ENCODE results near the gene CACNA2D2. TPM values are rescaled to one million over a fixed set of nuclear protein-coding genes. Genes with fewer than 3 reads are reported as not detected.

CACNA2D2 gene
- total RNA-seq, 1 donor = not detected

GRCh38 chr3:50412231-50412754, 91.1 kb downstream of the CACNA2D2 start:
- no peak for TF ChIP-seq CTCF (IDR thresholded peaks at IDR 0.05; ENCODE audit: extremely low read depth, low read depth, low read length)

GRCh38 chr3:50411229-50411628, 92.2 kb downstream of the CACNA2D2 start:
- Histone ChIP-seq H3K9me3 (ENCODE audit: low read depth, low read length) (no peaks in the 10 kb centered on the region), H3K79me2 (ENCODE audit: insufficient read depth, low read length) (no peaks in the 10 kb centered on the region), H3K27me3 (ENCODE audit: insufficient read depth, low read length) (no peaks in the 10 kb centered on the region), H4K20me1 (ENCODE audit: insufficient read depth, low read length) (no peaks in the 10 kb centered on the region), H2AFZ (ENCODE audit: low read length) (no peak overlapping the region), H3K4me2 (ENCODE audit: insufficient read depth, low read length) (no peak overlapping the region), H3K36me3 (ENCODE audit: insufficient read depth, low read length) (no peaks in the 10 kb centered on the region), H3K4me1 (ENCODE audit: insufficient read depth, low read length) (no peaks in the 10 kb centered on the region), H3K4me3 (ENCODE audit: insufficient read depth, low read length) (no peak overlapping the region), H3K27ac (ENCODE audit: low read depth, low read length) (no peak overlapping the region)
- DNase-seq (ENCODE audit: insufficient read length, low spot score, missing footprints) = no peak
- no peak for TF ChIP-seq CTCF (IDR thresholded peaks at IDR 0.05; ENCODE audit: extremely low read depth, low read depth, low read length)

More at GRCh38 chr3:50412231-50412754, 91.1 kb downstream of the CACNA2D2 start:
- H3K27ac ChIP-seq (ENCODE audit: low read depth, low read length) = no peak overlapping the region
- H3K9me3 ChIP-seq (ENCODE audit: low read depth, low read length) = no peaks in the 10 kb centered on the region
- no peaks in the 10 kb centered on the region for H3K36me3 ChIP-seq (ENCODE audit: insufficient read depth, low read length)
- no peaks in the 10 kb centered on the region for H3K79me2 ChIP-seq (ENCODE audit: insufficient read depth, low read length)
- DNase-seq (ENCODE audit: insufficient read length, low spot score, missing footprints) = no peak
- no peak overlapping the region for H3K4me3 ChIP-seq (ENCODE audit: insufficient read depth, low read length)
- no peak overlapping the region for H2AFZ ChIP-seq (ENCODE audit: low read length)
- no peak overlapping the region for H3K4me2 ChIP-seq (ENCODE audit: insufficient read depth, low read length)
- H4K20me1 ChIP-seq (ENCODE audit: insufficient read depth, low read length) = no peaks in the 10 kb centered on the region
- no peaks in the 10 kb centered on the region for H3K4me1 ChIP-seq (ENCODE audit: insufficient read depth, low read length)
- H3K27me3 ChIP-seq (ENCODE audit: insufficient read depth, low read length) = no peaks in the 10 kb centered on the region

GRCh38 chr3:50410608-50411139, 92.8 kb downstream of the CACNA2D2 start:
- no peak for TF ChIP-seq CTCF (IDR thresholded peaks at IDR 0.05; ENCODE audit: extremely low read depth, low read depth, low read length)
- H3K79me2 ChIP-seq (ENCODE audit: insufficient read depth, low read length) = no peaks in the 10 kb centered on the region
- no peak overlapping the region for H3K4me3 ChIP-seq (ENCODE audit: insufficient read depth, low read length)
- H3K36me3 ChIP-seq (ENCODE audit: insufficient read depth, low read length) = no peaks in the 10 kb centered on the region
- no peaks in the 10 kb centered on the region for H3K27me3 ChIP-seq (ENCODE audit: insufficient read depth, low read length)
- no peaks in the 10 kb centered on the region for H3K4me1 ChIP-seq (ENCODE audit: insufficient read depth, low read length)
- no peaks in the 10 kb centered on the region for H4K20me1 ChIP-seq (ENCODE audit: insufficient read depth, low read length)
- no peak overlapping the region for H3K27ac ChIP-seq (ENCODE audit: low read depth, low read length)
- H2AFZ ChIP-seq (ENCODE audit: low read length) = no peak overlapping the region
- H3K4me2 ChIP-seq (ENCODE audit: insufficient read depth, low read length) = no peak overlapping the region
- DNase-seq (ENCODE audit: insufficient read length, low spot score, missing footprints) = no peak
- no peaks in the 10 kb centered on the region for H3K9me3 ChIP-seq (ENCODE audit: low read depth, low read length)

- no peaks in the 10 kb centered on the region for H3K79me2 ChIP-seq (ENCODE audit: insufficient read depth, low read length)
- H3K27ac ChIP-seq (ENCODE audit: low read depth, low read length) = no peak overlapping the region
- no peaks in the 10 kb centered on the region for H3K4me1 ChIP-seq (ENCODE audit: insufficient read depth, low read length)
- DNase-seq (ENCODE audit: insufficient read length, low spot score, missing footprints) = no peak
- H3K36me3 ChIP-seq (ENCODE audit: insufficient read depth, low read length) = no peaks in the 10 kb centered on the region
- H4K20me1 ChIP-seq (ENCODE audit: insufficient read depth, low read length) = no peaks in the 10 kb centered on the region
- no peak overlapping the region for H2AFZ ChIP-seq (ENCODE audit: low read length)
- no peak for TF ChIP-seq CTCF (IDR thresholded peaks at IDR 0.05; ENCODE audit: extremely low read depth, low read depth, low read length)
- no peak overlapping the region for H3K4me2 ChIP-seq (ENCODE audit: insufficient read depth, low read length)
- H3K27me3 ChIP-seq (ENCODE audit: insufficient read depth, low read length) = no peaks in the 10 kb centered on the region
- no peak overlapping the region for H3K4me3 ChIP-seq (ENCODE audit: insufficient read depth, low read length)
- H3K9me3 ChIP-seq (ENCODE audit: low read depth, low read length) = no peaks in the 10 kb centered on the region
Observed at GRCh38 chr3:50410185-50410584, 93.2 kb downstream of the CACNA2D2 start.
